ENCODE results near the gene RAP1GDS1.
A peak's percentile ranks its signal among the peaks of the same experiment; 100 is the strongest.

Gene RAP1GDS1

DNA sequence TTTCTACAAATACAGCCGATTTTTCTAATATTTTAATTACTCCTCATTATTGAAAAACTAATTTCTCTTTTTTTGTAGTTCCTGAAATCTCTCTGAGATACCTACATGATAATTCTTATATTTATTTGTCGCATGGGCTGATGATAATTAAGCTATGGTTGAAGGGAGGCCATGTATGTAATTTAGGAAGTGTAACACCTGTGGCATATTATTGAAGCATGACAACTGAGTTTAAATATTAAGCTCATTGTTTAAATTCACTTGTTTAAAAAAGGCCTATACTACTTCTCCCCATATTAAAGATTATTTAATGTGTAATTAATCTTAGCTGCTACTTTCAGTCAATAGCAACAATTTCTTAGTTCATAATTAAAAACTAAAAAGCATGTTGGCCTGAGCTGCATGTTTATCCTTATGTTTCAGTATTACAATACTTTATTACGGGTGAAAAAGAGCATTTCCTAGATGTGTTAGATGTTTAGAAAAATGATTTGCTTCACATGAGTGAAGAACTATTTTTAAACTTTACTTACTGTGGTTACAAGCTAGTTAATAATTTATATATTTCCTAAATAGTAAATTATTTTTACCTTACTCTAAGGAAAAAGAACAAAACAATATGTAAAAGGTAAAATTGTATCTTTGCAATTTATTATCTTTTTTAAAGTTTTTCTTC lies 122.4 kb downstream of the RAP1GDS1 start:
- TF ChIP-seq, protein P1, sequence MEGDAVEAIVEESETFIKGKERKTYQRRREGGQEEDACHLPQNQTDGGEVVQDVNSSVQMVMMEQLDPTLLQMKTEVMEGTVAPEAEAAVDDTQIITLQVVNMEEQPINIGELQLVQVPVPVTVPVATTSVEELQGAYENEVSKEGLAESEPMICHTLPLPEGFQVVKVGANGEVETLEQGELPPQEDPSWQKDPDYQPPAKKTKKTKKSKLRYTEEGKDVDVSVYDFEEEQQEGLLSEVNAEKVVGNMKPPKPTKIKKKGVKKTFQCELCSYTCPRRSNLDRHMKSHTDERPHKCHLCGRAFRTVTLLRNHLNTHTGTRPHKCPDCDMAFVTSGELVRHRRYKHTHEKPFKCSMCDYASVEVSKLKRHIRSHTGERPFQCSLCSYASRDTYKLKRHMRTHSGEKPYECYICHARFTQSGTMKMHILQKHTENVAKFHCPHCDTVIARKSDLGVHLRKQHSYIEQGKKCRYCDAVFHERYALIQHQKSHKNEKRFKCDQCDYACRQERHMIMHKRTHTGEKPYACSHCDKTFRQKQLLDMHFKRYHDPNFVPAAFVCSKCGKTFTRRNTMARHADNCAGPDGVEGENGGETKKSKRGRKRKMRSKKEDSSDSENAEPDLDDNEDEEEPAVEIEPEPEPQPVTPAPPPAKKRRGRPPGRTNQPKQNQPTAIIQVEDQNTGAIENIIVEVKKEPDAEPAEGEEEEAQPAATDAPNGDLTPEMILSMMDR (IDR thresholded peaks at IDR 0.05; ENCODE audit: unreplicated experiment in 3 of 3): no peak
- H3K36me3 Mint-ChIP-seq (ENCODE audit: low read depth): no peaks in the 10 kb centered on the region
- no peaks in the 10 kb centered on the region for H3K27me3 Mint-ChIP-seq (ENCODE audit: low read depth)
- no peak overlapping the region for H3K4me3 Mint-ChIP-seq
- H3K4me1 Mint-ChIP-seq: peaks cover 9% of the 10 kb centered on the region
- H3K27ac Mint-ChIP-seq: peak overlapping the region in 1 of 3 experiments; percentile 35
- H3K9me3 Mint-ChIP-seq: no peaks in the 10 kb centered on the region

DNA sequence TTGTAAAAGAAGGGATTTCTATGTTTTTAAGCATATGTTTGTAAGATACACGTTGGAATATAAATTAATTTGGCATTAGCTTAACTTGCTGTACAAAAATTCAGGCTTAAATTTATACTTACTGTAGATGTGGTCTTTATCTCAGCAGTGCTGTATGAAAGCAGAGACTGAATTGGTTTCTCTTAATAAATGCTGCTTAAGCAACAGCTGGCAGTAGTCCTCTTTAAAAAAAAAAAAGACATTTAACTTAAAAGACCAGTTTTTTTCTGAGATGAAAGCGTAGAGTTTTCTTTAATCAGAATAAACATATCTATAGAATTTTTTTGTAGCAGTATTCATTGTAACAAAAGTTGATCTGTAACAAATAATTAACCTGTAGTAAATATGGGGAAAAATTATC lies 124.6 kb downstream of the RAP1GDS1 start:
- H3K4me3 Mint-ChIP-seq: no peak overlapping the region
- H3K9me3 Mint-ChIP-seq: no peaks in the 10 kb centered on the region
- H3K27ac Mint-ChIP-seq: no peak overlapping the region
- peaks cover 9% of the 10 kb centered on the region for H3K4me1 Mint-ChIP-seq
- TF ChIP-seq, protein P1 (IDR thresholded peaks at IDR 0.05; ENCODE audit: unreplicated experiment in 3 of 3): no peak
- H3K27me3 Mint-ChIP-seq (ENCODE audit: low read depth): no peaks in the 10 kb centered on the region
- no peaks in the 10 kb centered on the region for H3K36me3 Mint-ChIP-seq (ENCODE audit: low read depth)

DNA sequence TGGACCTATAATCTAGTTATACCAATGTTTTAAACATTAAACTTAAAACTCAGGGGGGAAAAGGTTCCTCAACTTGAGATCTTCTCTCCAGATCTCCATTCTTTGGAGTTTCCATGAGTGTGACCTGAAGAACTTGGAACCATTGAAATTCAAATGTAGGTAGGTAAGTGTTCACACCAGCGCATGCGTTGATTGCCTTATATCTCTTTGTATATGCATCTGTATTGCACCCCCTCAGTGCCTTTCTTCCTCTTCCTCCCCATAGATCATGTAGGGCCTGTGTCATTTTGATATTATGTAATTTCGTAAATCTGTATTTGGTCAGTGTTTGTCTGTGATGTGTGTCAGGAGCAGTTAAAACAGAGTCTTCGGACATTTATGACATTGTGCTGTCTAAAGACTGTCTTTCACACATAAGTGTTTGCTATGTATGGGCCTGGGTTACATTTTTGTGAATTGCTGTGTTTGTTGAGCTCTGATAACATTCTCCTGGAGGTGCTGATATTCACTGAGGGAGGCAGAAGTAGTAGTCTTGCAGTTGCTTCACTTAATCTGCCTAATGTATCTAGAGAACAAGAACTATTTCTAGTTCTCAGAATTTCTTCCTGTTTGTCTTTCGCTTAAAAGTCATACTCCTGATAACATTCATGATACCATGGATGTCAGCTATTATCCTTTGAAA lies 126.3 kb downstream of the RAP1GDS1 start:
- H3K27ac Mint-ChIP-seq: no peak overlapping the region
- peaks cover 9% of the 10 kb centered on the region for H3K4me1 Mint-ChIP-seq
- TF ChIP-seq, protein P1 (IDR thresholded peaks at IDR 0.05; ENCODE audit: unreplicated experiment in 3 of 3): no peak
- H3K9me3 Mint-ChIP-seq: no peaks in the 10 kb centered on the region
- H3K27me3 Mint-ChIP-seq (ENCODE audit: low read depth): no peaks in the 10 kb centered on the region
- H3K4me3 Mint-ChIP-seq: no peak overlapping the region
- no peaks in the 10 kb centered on the region for H3K36me3 Mint-ChIP-seq (ENCODE audit: low read depth)

DNA sequence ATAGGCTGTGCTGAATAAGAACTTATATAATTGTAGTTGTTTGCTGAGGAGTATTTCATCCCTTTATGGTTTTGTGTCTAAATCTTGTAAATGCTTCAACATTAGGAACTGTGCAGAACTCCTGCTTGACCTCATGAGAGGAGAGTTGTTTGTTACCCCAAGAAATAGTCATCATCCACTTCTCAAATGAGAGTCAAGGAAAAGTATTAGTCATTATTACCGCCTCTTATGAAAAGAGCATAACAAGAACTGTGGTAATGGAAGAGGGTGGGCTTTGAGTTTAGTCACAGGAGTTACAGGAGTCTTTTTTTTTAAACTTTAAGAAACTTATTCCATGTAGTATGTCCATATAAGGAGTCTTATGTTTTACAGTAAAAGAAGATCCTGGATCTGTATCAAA lies 132.9 kb downstream of the RAP1GDS1 start:
- peaks cover 2% of the 10 kb centered on the region for H3K9me3 Mint-ChIP-seq
- TF ChIP-seq, protein P1 (IDR thresholded peaks at IDR 0.05; ENCODE audit: unreplicated experiment in 3 of 3): no peak
- no peaks in the 10 kb centered on the region for H3K4me1 Mint-ChIP-seq
- no peak overlapping the region for H3K27ac Mint-ChIP-seq
- no peaks in the 10 kb centered on the region for H3K27me3 Mint-ChIP-seq (ENCODE audit: low read depth)
- no peak overlapping the region for H3K4me3 Mint-ChIP-seq
- peaks cover 29% of the 10 kb centered on the region for H3K36me3 Mint-ChIP-seq (ENCODE audit: low read depth)

DNA sequence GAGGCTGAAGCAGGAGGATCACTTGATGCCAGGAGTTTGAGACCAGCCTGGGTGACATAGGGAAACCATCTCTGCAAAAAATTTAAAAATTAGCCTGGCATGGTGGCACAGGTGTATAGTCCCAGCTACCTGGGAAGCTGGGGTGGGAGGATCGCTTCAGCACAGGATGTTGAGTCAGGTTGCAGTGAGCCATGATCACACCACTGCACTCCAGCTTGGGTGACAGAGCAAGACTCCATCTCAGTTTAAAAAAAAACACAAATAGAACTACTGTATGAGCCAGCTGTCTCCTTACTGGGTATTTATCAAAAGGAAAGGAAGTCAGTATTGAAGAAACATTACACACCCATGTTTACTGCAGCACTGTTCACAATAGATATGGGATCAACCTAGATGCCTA lies 138.7 kb downstream of the RAP1GDS1 start:
- H3K4me1 Mint-ChIP-seq: no peaks in the 10 kb centered on the region
- H3K9me3 Mint-ChIP-seq: peaks cover 2% of the 10 kb centered on the region
- TF ChIP-seq, protein P1 (IDR thresholded peaks at IDR 0.05; ENCODE audit: unreplicated experiment in 3 of 3): no peak
- H3K36me3 Mint-ChIP-seq (ENCODE audit: low read depth): peaks cover 21% of the 10 kb centered on the region
- H3K4me3 Mint-ChIP-seq: no peak overlapping the region
- no peak overlapping the region for H3K27ac Mint-ChIP-seq
- no peaks in the 10 kb centered on the region for H3K27me3 Mint-ChIP-seq (ENCODE audit: low read depth)

DNA sequence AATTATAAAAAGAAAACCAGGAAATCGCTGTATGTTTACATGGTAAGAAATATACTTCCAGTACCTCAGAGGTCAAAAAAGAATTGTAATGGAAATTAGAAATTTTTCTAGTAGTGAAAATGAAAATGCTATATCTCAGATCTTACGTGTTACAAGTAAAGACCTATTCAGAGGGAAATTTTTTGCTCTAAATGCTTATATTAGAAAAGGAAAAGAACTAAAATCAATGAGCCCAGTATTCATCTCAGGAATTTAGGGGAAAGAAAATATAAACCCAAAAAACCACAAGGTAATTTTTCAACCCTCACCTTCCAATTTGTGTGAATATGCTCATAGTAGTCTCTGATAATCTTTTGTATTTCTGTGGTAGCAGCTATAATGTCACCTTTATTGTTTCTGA lies 145.6 kb downstream of the RAP1GDS1 start:
- H3K9me3 Mint-ChIP-seq: peaks cover 3% of the 10 kb centered on the region
- TF ChIP-seq, protein P1 (IDR thresholded peaks at IDR 0.05; ENCODE audit: unreplicated experiment in 3 of 3): no peak
- H3K27ac Mint-ChIP-seq: no peak overlapping the region
- no peaks in the 10 kb centered on the region for H3K4me1 Mint-ChIP-seq
- H3K4me3 Mint-ChIP-seq: no peak overlapping the region
- H3K27me3 Mint-ChIP-seq (ENCODE audit: low read depth): no peaks in the 10 kb centered on the region
- H3K36me3 Mint-ChIP-seq (ENCODE audit: low read depth): peaks cover 20% of the 10 kb centered on the region
